ENCODE results near the gene MFRP.

DNA sequence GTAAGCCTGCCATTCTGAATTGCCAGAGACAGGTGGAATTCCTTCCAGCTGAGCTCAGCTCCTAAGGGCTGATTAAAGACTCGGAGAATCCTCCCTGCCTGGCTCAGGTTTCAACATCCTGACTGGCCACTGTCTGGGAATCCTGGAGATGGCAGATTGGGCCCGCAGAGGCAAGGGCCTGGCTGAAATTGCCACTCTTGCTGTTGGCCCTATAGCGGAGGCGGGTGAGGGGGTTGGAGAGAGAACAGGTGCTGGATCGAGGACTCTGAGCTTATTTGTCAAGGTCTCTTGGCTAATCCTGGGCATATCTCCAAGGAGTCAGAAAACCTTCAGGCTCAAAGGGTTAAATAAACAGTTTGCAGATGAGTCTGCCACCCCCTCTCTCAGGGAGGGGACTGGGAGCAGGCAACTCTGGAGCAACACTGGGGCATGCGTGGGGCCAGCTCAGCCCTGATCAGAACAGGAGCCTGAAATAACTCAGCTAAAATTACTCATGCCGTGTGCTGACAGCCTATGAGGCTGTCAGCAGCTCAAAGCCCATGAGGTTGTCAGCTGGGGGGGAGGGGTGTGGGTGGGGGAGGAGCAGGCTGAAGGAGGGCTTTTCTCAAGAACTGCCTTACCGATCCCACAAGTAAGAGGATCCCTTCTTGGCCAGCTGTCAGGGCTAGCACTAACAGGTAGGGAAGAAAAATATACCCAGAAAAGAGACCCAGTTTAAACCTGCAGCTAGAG, 14.7 kb upstream of the MFRP start:
- TF ChIP-seq, protein P1, sequence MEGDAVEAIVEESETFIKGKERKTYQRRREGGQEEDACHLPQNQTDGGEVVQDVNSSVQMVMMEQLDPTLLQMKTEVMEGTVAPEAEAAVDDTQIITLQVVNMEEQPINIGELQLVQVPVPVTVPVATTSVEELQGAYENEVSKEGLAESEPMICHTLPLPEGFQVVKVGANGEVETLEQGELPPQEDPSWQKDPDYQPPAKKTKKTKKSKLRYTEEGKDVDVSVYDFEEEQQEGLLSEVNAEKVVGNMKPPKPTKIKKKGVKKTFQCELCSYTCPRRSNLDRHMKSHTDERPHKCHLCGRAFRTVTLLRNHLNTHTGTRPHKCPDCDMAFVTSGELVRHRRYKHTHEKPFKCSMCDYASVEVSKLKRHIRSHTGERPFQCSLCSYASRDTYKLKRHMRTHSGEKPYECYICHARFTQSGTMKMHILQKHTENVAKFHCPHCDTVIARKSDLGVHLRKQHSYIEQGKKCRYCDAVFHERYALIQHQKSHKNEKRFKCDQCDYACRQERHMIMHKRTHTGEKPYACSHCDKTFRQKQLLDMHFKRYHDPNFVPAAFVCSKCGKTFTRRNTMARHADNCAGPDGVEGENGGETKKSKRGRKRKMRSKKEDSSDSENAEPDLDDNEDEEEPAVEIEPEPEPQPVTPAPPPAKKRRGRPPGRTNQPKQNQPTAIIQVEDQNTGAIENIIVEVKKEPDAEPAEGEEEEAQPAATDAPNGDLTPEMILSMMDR (IDR thresholded peaks at IDR 0.05), result peak in 2 of 6 experiments; percentile 13 to 25
- peak in 1 of 2 donors; percentile 37 for TF ChIP-seq POLR2A (IDR thresholded peaks at IDR 0.05)

Measured in thyroid gland (tissue), 4 donors.